ENCODE data around the gene GBF1. TPM values are rescaled to one million over a fixed set of nuclear protein-coding genes. Genes with fewer than 3 reads are reported as not detected.

The GBF1 gene
- total and polyA plus RNA-seq, 2 of the 13 experiments (the other 11 are each of a cell fraction or from before 2014, with no cell fraction given) = 17.1 to 21.9 TPM

DNA sequence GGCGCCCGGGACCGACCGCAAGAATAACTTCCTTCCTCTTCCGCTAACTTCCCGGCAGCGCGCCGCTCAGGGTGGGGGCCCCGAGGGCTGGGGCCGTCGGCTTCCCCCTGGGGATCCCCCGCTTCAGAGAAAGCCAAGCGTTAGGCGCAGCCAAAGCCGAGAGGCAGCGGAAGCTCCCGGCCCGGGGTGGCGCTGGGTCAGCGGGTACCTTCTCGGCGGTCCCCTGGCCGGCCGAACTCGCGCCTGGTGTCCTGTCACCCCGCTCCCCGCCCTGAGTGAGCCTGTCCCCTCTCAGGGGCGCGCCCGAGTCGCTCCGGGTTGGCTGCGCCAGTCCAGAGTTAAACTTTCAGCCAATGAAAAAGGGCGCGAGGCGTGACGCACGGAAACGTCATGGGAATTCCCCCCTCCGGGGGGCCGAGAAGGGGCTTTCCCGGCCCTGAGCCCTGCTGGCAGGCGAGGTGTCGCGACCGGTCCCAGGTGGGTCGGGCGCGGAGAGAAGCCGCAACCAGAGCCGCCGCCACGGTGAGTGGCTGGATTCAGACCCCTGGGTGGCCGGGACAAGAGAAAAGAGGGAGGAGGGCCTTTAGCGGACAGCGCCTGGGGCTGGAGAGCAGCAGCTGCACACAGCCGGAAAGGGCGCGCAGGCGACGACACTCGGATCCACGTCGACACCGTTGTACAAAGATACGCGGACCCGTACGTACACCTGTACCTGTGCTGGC lies 148.9 kb downstream of the GBF1 start (continued):
- TF ChIP-seq MAFF (IDR thresholded peaks at IDR 0.05; ENCODE audit: low read depth, low read length) (no peak), ZNF143 (CRISPR knock-in tag; IDR thresholded peaks at IDR 0.05) (peak; percentile 49), MAF1 (CRISPR knock-in tag; IDR thresholded peaks at IDR 0.05; ENCODE audit: borderline replicate concordance) (peak; percentile 79; the same call in 1 of the 2 replicates), KDM3A (CRISPR knock-in tag; IDR thresholded peaks at IDR 0.05; ENCODE audit: low read depth) (peak; percentile 57; the same call in 1 of the 2 replicates), ZMYM2 (CRISPR knock-in tag; IDR thresholded peaks at IDR 0.05) (0 out of 2 replicates have a peak, but pooled peaks have one; percentile 49), ETV5 (CRISPR knock-in tag; IDR thresholded peaks at IDR 0.05; ENCODE audit: borderline replicate concordance) (peak; percentile 49; the same call in 1 of the 2 replicates), MATR3 (CRISPR knock-in tag; IDR thresholded peaks at IDR 0.05) (no peak), MEIS2 (CRISPR knock-in tag; IDR thresholded peaks at IDR 0.05) (peak; percentile 74; the same call in 1 of the 2 replicates), HES4 (CRISPR knock-in tag; IDR thresholded peaks at IDR 0.05; ENCODE audit: borderline replicate concordance) (peak; percentile 16; the same call in 1 of the 2 replicates), SRSF4 (IDR thresholded peaks at IDR 0.05; ENCODE audit: low read depth, low read length, poor library complexity, severe bottlenecking) (no peak), ZFP62 (CRISPR knock-in tag; IDR thresholded peaks at IDR 0.05) (no peak)
- TF ChIP-seq, protein P1, sequence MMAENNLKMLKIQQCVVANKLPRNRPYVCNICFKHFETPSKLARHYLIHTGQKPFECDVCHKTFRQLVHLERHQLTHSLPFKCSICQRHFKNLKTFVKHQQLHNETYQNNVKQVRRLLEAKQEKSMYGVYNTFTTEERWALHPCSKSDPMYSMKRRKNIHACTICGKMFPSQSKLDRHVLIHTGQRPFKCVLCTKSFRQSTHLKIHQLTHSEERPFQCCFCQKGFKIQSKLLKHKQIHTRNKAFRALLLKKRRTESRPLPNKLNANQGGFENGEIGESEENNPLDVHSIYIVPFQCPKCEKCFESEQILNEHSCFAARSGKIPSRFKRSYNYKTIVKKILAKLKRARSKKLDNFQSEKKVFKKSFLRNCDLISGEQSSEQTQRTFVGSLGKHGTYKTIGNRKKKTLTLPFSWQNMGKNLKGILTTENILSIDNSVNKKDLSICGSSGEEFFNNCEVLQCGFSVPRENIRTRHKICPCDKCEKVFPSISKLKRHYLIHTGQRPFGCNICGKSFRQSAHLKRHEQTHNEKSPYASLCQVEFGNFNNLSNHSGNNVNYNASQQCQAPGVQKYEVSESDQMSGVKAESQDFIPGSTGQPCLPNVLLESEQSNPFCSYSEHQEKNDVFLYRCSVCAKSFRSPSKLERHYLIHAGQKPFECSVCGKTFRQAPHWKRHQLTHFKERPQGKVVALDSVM (CRISPR knock-in tag; IDR thresholded peaks at IDR 0.05) = peak; percentile 49; the same call in 1 of the 2 replicates
- TF ChIP-seq, protein P2, sequence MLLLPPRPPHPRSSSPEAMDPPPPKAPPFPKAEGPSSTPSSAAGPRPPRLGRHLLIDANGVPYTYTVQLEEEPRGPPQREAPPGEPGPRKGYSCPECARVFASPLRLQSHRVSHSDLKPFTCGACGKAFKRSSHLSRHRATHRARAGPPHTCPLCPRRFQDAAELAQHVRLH (CRISPR knock-in tag; IDR thresholded peaks at IDR 0.05; ENCODE audit: borderline replicate concordance, low read depth) = peak; percentile 33; the same call in 1 of the 2 replicates
- TF ChIP-seq, protein P3, sequence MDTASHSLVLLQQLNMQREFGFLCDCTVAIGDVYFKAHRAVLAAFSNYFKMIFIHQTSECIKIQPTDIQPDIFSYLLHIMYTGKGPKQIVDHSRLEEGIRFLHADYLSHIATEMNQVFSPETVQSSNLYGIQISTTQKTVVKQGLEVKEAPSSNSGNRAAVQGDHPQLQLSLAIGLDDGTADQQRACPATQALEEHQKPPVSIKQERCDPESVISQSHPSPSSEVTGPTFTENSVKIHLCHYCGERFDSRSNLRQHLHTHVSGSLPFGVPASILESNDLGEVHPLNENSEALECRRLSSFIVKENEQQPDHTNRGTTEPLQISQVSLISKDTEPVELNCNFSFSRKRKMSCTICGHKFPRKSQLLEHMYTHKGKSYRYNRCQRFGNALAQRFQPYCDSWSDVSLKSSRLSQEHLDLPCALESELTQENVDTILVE (CRISPR knock-in tag; IDR thresholded peaks at IDR 0.05) = no peak
- TF ChIP-seq, protein P4, sequence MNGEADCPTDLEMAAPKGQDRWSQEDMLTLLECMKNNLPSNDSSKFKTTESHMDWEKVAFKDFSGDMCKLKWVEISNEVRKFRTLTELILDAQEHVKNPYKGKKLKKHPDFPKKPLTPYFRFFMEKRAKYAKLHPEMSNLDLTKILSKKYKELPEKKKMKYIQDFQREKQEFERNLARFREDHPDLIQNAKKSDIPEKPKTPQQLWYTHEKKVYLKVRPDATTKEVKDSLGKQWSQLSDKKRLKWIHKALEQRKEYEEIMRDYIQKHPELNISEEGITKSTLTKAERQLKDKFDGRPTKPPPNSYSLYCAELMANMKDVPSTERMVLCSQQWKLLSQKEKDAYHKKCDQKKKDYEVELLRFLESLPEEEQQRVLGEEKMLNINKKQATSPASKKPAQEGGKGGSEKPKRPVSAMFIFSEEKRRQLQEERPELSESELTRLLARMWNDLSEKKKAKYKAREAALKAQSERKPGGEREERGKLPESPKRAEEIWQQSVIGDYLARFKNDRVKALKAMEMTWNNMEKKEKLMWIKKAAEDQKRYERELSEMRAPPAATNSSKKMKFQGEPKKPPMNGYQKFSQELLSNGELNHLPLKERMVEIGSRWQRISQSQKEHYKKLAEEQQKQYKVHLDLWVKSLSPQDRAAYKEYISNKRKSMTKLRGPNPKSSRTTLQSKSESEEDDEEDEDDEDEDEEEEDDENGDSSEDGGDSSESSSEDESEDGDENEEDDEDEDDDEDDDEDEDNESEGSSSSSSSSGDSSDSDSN (CRISPR knock-in tag; IDR thresholded peaks at IDR 0.05) = peak; percentile 51; the same call in 1 of the 2 replicates
